ENCODE results near the gene TEC. TPM values are rescaled to one million over a fixed set of nuclear protein-coding genes. Genes with fewer than 3 reads are reported as not detected.

Gene TEC
- polyA plus RNA-seq, 1 donor (not counting 4 experiments of a cell fraction or from before 2014, with no cell fraction given), result 0.39 TPM

DNA sequence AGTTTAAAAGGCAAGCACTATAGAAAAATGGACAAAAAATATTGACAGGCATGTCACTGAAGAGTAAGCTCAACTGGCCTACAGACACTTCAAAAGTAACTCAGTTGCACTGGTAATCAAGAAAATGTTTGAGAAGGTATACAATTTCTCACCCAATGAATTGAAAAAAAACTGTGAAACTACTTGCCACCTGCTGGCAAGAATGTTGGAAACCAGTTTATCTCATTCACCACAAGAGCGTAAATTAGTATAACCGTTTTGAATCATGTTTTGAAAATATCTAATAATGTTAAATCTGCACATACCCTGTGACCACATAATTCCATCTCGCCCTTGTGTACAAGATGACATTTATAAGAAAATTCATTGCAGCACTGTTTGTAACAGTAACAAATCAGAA lies 167.3 kb downstream of the TEC start:
- no peaks in the 10 kb centered on the region for H4K20me1 ChIP-seq (ENCODE audit: control insufficient read depth, extremely low read depth, insufficient read depth, low read length)
- no peak overlapping the region for H3K9ac ChIP-seq (ENCODE audit: control insufficient read depth, extremely low read depth, insufficient read depth, low read length)
- H3K27me3 ChIP-seq (ENCODE audit: control insufficient read depth, extremely low read depth, insufficient read depth, low read length), result no peaks in the 10 kb centered on the region
- H3K4me1 ChIP-seq (ENCODE audit: control insufficient read depth, extremely low read depth, insufficient read depth, low read length), result peaks cover 3% of the 10 kb centered on the region
- DNase-seq (ENCODE audit: low read depth, low spot score) (no peak), FAIRE-seq (no peak)
- no peak overlapping the region for H3K4me2 ChIP-seq (ENCODE audit: control insufficient read depth, extremely low read depth, insufficient read depth, low read depth, low read length)
- H3K79me2 ChIP-seq (ENCODE audit: control insufficient read depth, insufficient read depth, low read length), result no peaks in the 10 kb centered on the region
- H2AFZ ChIP-seq (ENCODE audit: control insufficient read depth, low read length), result no peak overlapping the region
- no peak overlapping the region for H3K4me3 ChIP-seq (ENCODE audit: control insufficient read depth in 2 of 3, extremely low read depth in 1 of 3, insufficient read depth in 2 of 3, low read depth in 1 of 3, low read length in 3 of 3)
- dilution Hi-C loops (cut with MboI; ENCODE audit: extremely low pct_ligation_motif_present, low sequenced_read_pairs), result no loop called here
- H3K9me1 ChIP-seq (ENCODE audit: control insufficient read depth, extremely low read depth, insufficient read depth, low read length), result no peaks in the 10 kb centered on the region
- no peaks in the 10 kb centered on the region for H3K36me3 ChIP-seq (ENCODE audit: control insufficient read depth in 2 of 2, extremely low read depth in 1 of 2, insufficient read depth in 2 of 2, low read length in 2 of 2)
- TF ChIP-seq EZH2 (IDR thresholded peaks at IDR 0.05; ENCODE audit: low read length), result no peak
- TF ChIP-seq, protein P1, sequence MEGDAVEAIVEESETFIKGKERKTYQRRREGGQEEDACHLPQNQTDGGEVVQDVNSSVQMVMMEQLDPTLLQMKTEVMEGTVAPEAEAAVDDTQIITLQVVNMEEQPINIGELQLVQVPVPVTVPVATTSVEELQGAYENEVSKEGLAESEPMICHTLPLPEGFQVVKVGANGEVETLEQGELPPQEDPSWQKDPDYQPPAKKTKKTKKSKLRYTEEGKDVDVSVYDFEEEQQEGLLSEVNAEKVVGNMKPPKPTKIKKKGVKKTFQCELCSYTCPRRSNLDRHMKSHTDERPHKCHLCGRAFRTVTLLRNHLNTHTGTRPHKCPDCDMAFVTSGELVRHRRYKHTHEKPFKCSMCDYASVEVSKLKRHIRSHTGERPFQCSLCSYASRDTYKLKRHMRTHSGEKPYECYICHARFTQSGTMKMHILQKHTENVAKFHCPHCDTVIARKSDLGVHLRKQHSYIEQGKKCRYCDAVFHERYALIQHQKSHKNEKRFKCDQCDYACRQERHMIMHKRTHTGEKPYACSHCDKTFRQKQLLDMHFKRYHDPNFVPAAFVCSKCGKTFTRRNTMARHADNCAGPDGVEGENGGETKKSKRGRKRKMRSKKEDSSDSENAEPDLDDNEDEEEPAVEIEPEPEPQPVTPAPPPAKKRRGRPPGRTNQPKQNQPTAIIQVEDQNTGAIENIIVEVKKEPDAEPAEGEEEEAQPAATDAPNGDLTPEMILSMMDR (optimal IDR thresholded peaks at IDR 0.05 in 1 of 3, IDR thresholded peaks at IDR 0.05 in 1 of 3, conservative IDR thresholded peaks at IDR 0.05 in 1 of 3; ENCODE audit: extremely low read depth in 1 of 3, insufficient read depth in 2 of 3, low read length in 3 of 3), result no peak
- H3K27ac ChIP-seq (ENCODE audit: control insufficient read depth, insufficient read depth, low read length), result no peak overlapping the region
- no peaks in the 10 kb centered on the region for H3K9me3 ChIP-seq (ENCODE audit: control insufficient read depth, low read depth, low read length)

DNA sequence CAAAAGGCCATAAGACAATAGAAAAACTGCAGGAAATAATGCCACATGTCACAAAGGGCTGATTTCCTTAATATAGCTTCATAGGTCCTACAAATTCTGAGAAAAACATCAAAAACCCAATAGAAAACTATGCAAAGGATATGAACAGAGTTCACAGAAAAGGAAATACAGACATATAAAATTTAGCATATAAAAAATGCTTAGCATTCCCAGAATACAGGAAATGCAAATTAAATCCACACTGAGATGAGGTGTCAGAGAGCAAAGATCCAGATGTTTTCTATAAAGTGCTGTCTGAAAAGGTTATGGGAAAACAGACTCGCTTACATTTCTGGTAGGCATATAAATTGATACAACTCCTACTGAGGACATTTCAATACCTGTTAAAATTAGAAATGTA lies 169.4 kb downstream of the TEC start:
- H3K36me3 ChIP-seq (ENCODE audit: control insufficient read depth in 2 of 2, extremely low read depth in 1 of 2, insufficient read depth in 2 of 2, low read length in 2 of 2), result no peaks in the 10 kb centered on the region
- no peaks in the 10 kb centered on the region for H3K9me3 ChIP-seq (ENCODE audit: control insufficient read depth, low read depth, low read length)
- no peak overlapping the region for H3K9ac ChIP-seq (ENCODE audit: control insufficient read depth, extremely low read depth, insufficient read depth, low read length)
- H3K4me3 ChIP-seq (ENCODE audit: control insufficient read depth in 2 of 3, extremely low read depth in 1 of 3, insufficient read depth in 2 of 3, low read depth in 1 of 3, low read length in 3 of 3), result no peak overlapping the region
- H4K20me1 ChIP-seq (ENCODE audit: control insufficient read depth, extremely low read depth, insufficient read depth, low read length), result no peaks in the 10 kb centered on the region
- dilution Hi-C loops (cut with MboI; ENCODE audit: extremely low pct_ligation_motif_present, low sequenced_read_pairs), result no loop called here
- H3K79me2 ChIP-seq (ENCODE audit: control insufficient read depth, insufficient read depth, low read length), result no peaks in the 10 kb centered on the region
- no peak for TF ChIP-seq EZH2 (IDR thresholded peaks at IDR 0.05; ENCODE audit: low read length)
- TF ChIP-seq, protein P1 (optimal IDR thresholded peaks at IDR 0.05 in 1 of 3, IDR thresholded peaks at IDR 0.05 in 1 of 3, conservative IDR thresholded peaks at IDR 0.05 in 1 of 3; ENCODE audit: extremely low read depth in 1 of 3, insufficient read depth in 2 of 3, low read length in 3 of 3), result no peak
- no peak overlapping the region for H3K4me2 ChIP-seq (ENCODE audit: control insufficient read depth, extremely low read depth, insufficient read depth, low read depth, low read length)
- no peak overlapping the region for H3K27ac ChIP-seq (ENCODE audit: control insufficient read depth, insufficient read depth, low read length)
- H3K4me1 ChIP-seq (ENCODE audit: control insufficient read depth, extremely low read depth, insufficient read depth, low read length), result peaks cover 3% of the 10 kb centered on the region
- no peaks in the 10 kb centered on the region for H3K27me3 ChIP-seq (ENCODE audit: control insufficient read depth, extremely low read depth, insufficient read depth, low read length)
- no peaks in the 10 kb centered on the region for H3K9me1 ChIP-seq (ENCODE audit: control insufficient read depth, extremely low read depth, insufficient read depth, low read length)
- DNase-seq (ENCODE audit: low read depth, low spot score), result no peak
- H2AFZ ChIP-seq (ENCODE audit: control insufficient read depth, low read length), result no peak overlapping the region
- FAIRE-seq, result no peak

All from keratinocyte (primary cell).